GM18867 (cell line): Measurements from ENCODE around the gene CAVIN4.

Source experiments
- ATAC-seq: cut with Tn5 transposase; IDR thresholded peaks from one replicate; pipeline ENCODE4 v1.9.1; 2021; ENCODE audit warnings: mild to moderate bottlenecking, moderate library complexity; ENCODE audit not compliant: unreplicated experiment

Gene CAVIN4

GRCh38 chr9:100589582-100589981, 11.7 kb downstream of the CAVIN4 start:
- ATAC-seq: no peak

- no peak for ATAC-seq
Observed at GRCh38 chr9:100590481-100590880, 12.6 kb downstream of the CAVIN4 start.

GRCh38 chr9:100591139-100591538, 13.3 kb downstream of the CAVIN4 start:
- no peak for ATAC-seq

GRCh38 chr9:100591639-100592412, 13.9 kb downstream of the CAVIN4 start:
- no peak for ATAC-seq

GRCh38 chr9:100595391-100596199, 17.7 kb downstream of the CAVIN4 start:
- ATAC-seq: no peak

GRCh38 chr9:100597236-100597635, 19.4 kb downstream of the CAVIN4 start:
- ATAC-seq: no peak

GRCh38 chr9:100598641-100599145, 20.8 kb downstream of the CAVIN4 start:
- ATAC-seq: peak; percentile 82

- no peak for ATAC-seq
Observed at GRCh38 chr9:100600521-100601079, 22.7 kb downstream of the CAVIN4 start.

GRCh38 chr9:100601216-100601615, 23.3 kb downstream of the CAVIN4 start:
- ATAC-seq: peak; percentile 60

- ATAC-seq: no peak
Observed at GRCh38 chr9:100602342-100602801, 24.5 kb downstream of the CAVIN4 start.

- ATAC-seq: no peak
Observed at GRCh38 chr9:100605405-100605804, 27.5 kb downstream of the CAVIN4 start.

- no peak for ATAC-seq
Observed at GRCh38 chr9:100619194-100619593, 41.3 kb downstream of the CAVIN4 start.

GRCh38 chr9:100619665-100620064, 41.8 kb downstream of the CAVIN4 start:
- ATAC-seq: no peak

- ATAC-seq: no peak
Observed at GRCh38 chr9:100623969-100624368, 46.1 kb downstream of the CAVIN4 start.

GRCh38 chr9:100626949-100627348, 49.1 kb downstream of the CAVIN4 start:
- ATAC-seq: no peak

GRCh38 chr9:100637787-100638186, 59.9 kb downstream of the CAVIN4 start:
- no peak for ATAC-seq
